ENCODE results near the gene KRT37.
"Not testable (repeated sequence)": the region's sequence is repeated elsewhere in the genome, so short reads cannot be mapped to it uniquely, and the experiment has no call there.

Gene KRT37

GRCh38 chr17:41434005-41434404 is 9.6 kb upstream of the KRT37 start:
- no peak for ATAC-seq
- TF ChIP-seq ZFP3 (CRISPR knock-in tag; IDR thresholded peaks at IDR 0.05), result no peak
- TF ChIP-seq TCF4 (CRISPR knock-in tag; IDR thresholded peaks at IDR 0.05; ENCODE audit: borderline replicate concordance), result no peak
- no peak for TF ChIP-seq ZFP30 (CRISPR knock-in tag; IDR thresholded peaks at IDR 0.05)
- no peak for TF ChIP-seq RARB (CRISPR knock-in tag; IDR thresholded peaks at IDR 0.05)
- no peak for TF ChIP-seq ESRRG (CRISPR knock-in tag; IDR thresholded peaks at IDR 0.05)
- no peak for TF ChIP-seq TSHZ2 (CRISPR knock-in tag; IDR thresholded peaks at IDR 0.05)
- TF ChIP-seq ZNF70 (CRISPR knock-in tag; IDR thresholded peaks at IDR 0.05), result no peak
- no peak for TF ChIP-seq ARNTL (CRISPR knock-in tag; IDR thresholded peaks at IDR 0.05; ENCODE audit: borderline replicate concordance, low read depth)
- no peak for TF ChIP-seq CREB5 (CRISPR knock-in tag; IDR thresholded peaks at IDR 0.05; ENCODE audit: low read depth)
- no peak for TF ChIP-seq PPARA (CRISPR knock-in tag; IDR thresholded peaks at IDR 0.05; ENCODE audit: borderline replicate concordance)
- TF ChIP-seq ISL1 (CRISPR knock-in tag; IDR thresholded peaks at IDR 0.05), result no peak
- no peak for TF ChIP-seq POU6F1 (CRISPR knock-in tag; IDR thresholded peaks at IDR 0.05; ENCODE audit: borderline replicate concordance, low read depth)
- no peak for TF ChIP-seq TOX (CRISPR knock-in tag; IDR thresholded peaks at IDR 0.05; ENCODE audit: borderline replicate concordance)
- TF ChIP-seq BACH2 (CRISPR knock-in tag; IDR thresholded peaks at IDR 0.05; ENCODE audit: borderline replicate concordance), result no peak
- TF ChIP-seq PATZ1 (CRISPR knock-in tag; IDR thresholded peaks at IDR 0.05; ENCODE audit: borderline replicate concordance), result no peak
- TF ChIP-seq OSR1 (CRISPR knock-in tag; IDR thresholded peaks at IDR 0.05), result no peak
- no peak for TF ChIP-seq GLIS3 (CRISPR knock-in tag; IDR thresholded peaks at IDR 0.05)
- no peak for TF ChIP-seq CSRNP3 (CRISPR knock-in tag; IDR thresholded peaks at IDR 0.05)

- no peak for ATAC-seq
- TF ChIP-seq ZNF70 (CRISPR knock-in tag; IDR thresholded peaks at IDR 0.05), result no peak
- no peak for TF ChIP-seq ZNF565 (CRISPR knock-in tag; conservative IDR thresholded peaks at IDR 0.05; ENCODE audit: low read depth)
- no peak for TF ChIP-seq ZFP3 (CRISPR knock-in tag; IDR thresholded peaks at IDR 0.05)
- no peak for TF ChIP-seq PPARA (CRISPR knock-in tag; IDR thresholded peaks at IDR 0.05; ENCODE audit: borderline replicate concordance)
- TF ChIP-seq PATZ1 (CRISPR knock-in tag; IDR thresholded peaks at IDR 0.05; ENCODE audit: borderline replicate concordance), result no peak
- TF ChIP-seq CREB5 (CRISPR knock-in tag; IDR thresholded peaks at IDR 0.05; ENCODE audit: low read depth), result no peak
- no peak for TF ChIP-seq ISL1 (CRISPR knock-in tag; IDR thresholded peaks at IDR 0.05)
- TF ChIP-seq TCF4 (CRISPR knock-in tag; IDR thresholded peaks at IDR 0.05; ENCODE audit: borderline replicate concordance), result no peak
- no peak for TF ChIP-seq TSHZ2 (CRISPR knock-in tag; IDR thresholded peaks at IDR 0.05)
- no peak for TF ChIP-seq ZFP30 (CRISPR knock-in tag; IDR thresholded peaks at IDR 0.05)
Observed at GRCh38 chr17:41433586-41433985, 9.2 kb upstream of the KRT37 start.

- ATAC-seq, result not testable (repeated sequence)
Observed at GRCh38 chr17:41430376-41430775, 6.0 kb upstream of the KRT37 start.
